B cell (primary cell): ENCODE measurements around the gene PEX16. TPM values are rescaled to one million over a fixed set of nuclear protein-coding genes. Genes with fewer than 3 reads are reported as not detected.
A peak's percentile ranks its signal among the peaks of the same experiment; 100 is the strongest.
"Not testable (repeated sequence)": the region's sequence is repeated elsewhere in the genome, so short reads cannot be mapped to it uniquely, and the experiment has no call there.

Source experiments
- ATAC-seq: fragments of 200-7000 bp; cut with Tn5 transposase; one replicate; pipeline ENCODE4 v1.10.0; 2021; ENCODE audit warnings: low read depth, mild to moderate bottlenecking, moderate number of reproducible peaks, moderate library complexity
- CTCF ChIA-PET: fragments of 350-600 bp; sonication (Branson Sonifier 250); formaldehyde crosslinking; loops from one replicate; lab custom pipeline; 2021; ENCODE audit warnings: antibody characterized with exemption, inconsistent platforms; lab: Charles Lee
- POLR2A ChIA-PET: fragments of 350-600 bp; sonication (Branson Sonifier 250); formaldehyde crosslinking; loops from one replicate; lab custom pipeline; 2021; ENCODE audit warnings: antibody characterized with exemption; lab: Charles Lee
- DNase-seq: peaks from one replicate; pipeline ENCODE4 v3.0.0; 2013
- H2AFZ ChIP-seq: 2 replicates; pipeline ENCODE4 v1.6.1; 2012; ENCODE audit warnings: mild to moderate bottlenecking, low read depth, low read length; ENCODE audit not compliant: insufficient read depth, poor library complexity, severe bottlenecking
- H3K27ac ChIP-seq, 2 donors: 1 replicate in 1 of 2; 2 replicates in 1 of 2; pipeline ENCODE4 v1.5.1; 2012 to 2013; ENCODE audit warnings: low read length in 2 of 2, mild to moderate bottlenecking in 2 of 2, moderate library complexity in 1 of 2
- H3K27me3 ChIP-seq, 4 experiments: fragments of 200-600 bp in 1 of 4; sonication (generic) in 1 of 4; replicated peaks in 1 of 4; 1 replicate in 2 of 4; 2 replicates in 2 of 4; pipeline versions ENCODE4 v1.6.1 to v1.7.0; 2013 to 2016; ENCODE audit warnings: low read length in 3 of 4, mild to moderate bottlenecking in 2 of 4, mixed read lengths in 1 of 4, moderate library complexity in 1 of 4; ENCODE audit not compliant: insufficient read depth in 4 of 4, control insufficient read depth in 3 of 4; ENCODE audit errors: control extremely low read depth in 1 of 4
- H3K36me3 ChIP-seq, 2 experiments: replicated peaks in 1 of 2; 1 replicate in 1 of 2; 2 replicates in 1 of 2; pipeline versions ENCODE4 v1.6.1 to v1.7.1; 2013; ENCODE audit warnings: low read length in 1 of 2; ENCODE audit not compliant: insufficient read depth in 2 of 2, control insufficient read depth in 1 of 2; ENCODE audit errors: control extremely low read depth in 1 of 2, extremely low read depth in 1 of 2
- H3K4me1 ChIP-seq, 2 donors: fragments of 200-600 bp in 1 of 2; sonication (generic) in 1 of 2; 1 replicate in 1 of 2; 2 replicates in 1 of 2; pipeline versions ENCODE4 v1.5.1 to v1.6.1; 2013 to 2017; ENCODE audit warnings: low read length in 2 of 2; ENCODE audit not compliant: control insufficient read depth in 2 of 2, insufficient read depth in 2 of 2
- H3K4me2 ChIP-seq: replicated peaks from 2 replicates; pipeline ENCODE3; 2012; ENCODE audit warnings: mild to moderate bottlenecking, low read depth, low read length; ENCODE audit not compliant: poor library complexity, severe bottlenecking
- H3K4me3 ChIP-seq, 5 experiments: fragments of 200-600 bp in 1 of 5; sonication (generic) in 1 of 5; 1 replicate in 3 of 5; 2 replicates in 2 of 5; pipeline versions ENCODE4 v1.5.1 to v1.7.0; 2011 to 2016; ENCODE audit warnings: low read length in 4 of 5, mild to moderate bottlenecking in 4 of 5, low read depth in 2 of 5, control low read depth in 1 of 5, moderate library complexity in 1 of 5; ENCODE audit not compliant: insufficient read depth in 1 of 5; ENCODE audit errors: control extremely low read depth in 1 of 5, extremely low read depth in 1 of 5
- H3K79me2 ChIP-seq: fragments of 200-600 bp; sonication (generic); one replicate; pipeline ENCODE4 v1.6.0; 2016; ENCODE audit warnings: low read length; ENCODE audit not compliant: control insufficient read depth, insufficient read depth
- H3K9ac ChIP-seq: fragments of 200-600 bp; sonication (generic); 2 replicates; pipeline ENCODE4 v1.6.1; 2017; ENCODE audit warnings: mild to moderate bottlenecking, low read length, moderate library complexity
- H3K9me3 ChIP-seq, 3 donors: one replicate each; pipeline versions ENCODE4 v1.6.1 to v1.7.1; 2013; ENCODE audit warnings: low read length in 2 of 3; ENCODE audit not compliant: control insufficient read depth in 2 of 3, insufficient read depth in 1 of 3; ENCODE audit errors: control extremely low read depth in 1 of 3
- H4K20me1 ChIP-seq: 2 replicates; pipeline ENCODE4 v1.6.0; 2012; ENCODE audit warnings: mild to moderate bottlenecking, low read length; ENCODE audit not compliant: insufficient read depth, control insufficient read depth, poor library complexity, severe bottlenecking
- H3K27ac Mint-ChIP-seq: one replicate; pipeline ENCODE4 v1.8.0; 2021; ENCODE audit warnings: mixed read lengths
- H3K27me3 Mint-ChIP-seq: one replicate; pipeline ENCODE4 v1.8.0; 2021; ENCODE audit warnings: mixed read lengths
- H3K4me1 Mint-ChIP-seq: one replicate; pipeline ENCODE4 v1.8.0; 2021; ENCODE audit warnings: mixed read lengths
- H3K4me3 Mint-ChIP-seq: one replicate; pipeline ENCODE4 v1.8.0; 2021; ENCODE audit warnings: mixed read lengths
- H3K9me3 Mint-ChIP-seq: one replicate; pipeline ENCODE4 v1.8.0; 2022; ENCODE audit warnings: mixed read lengths; ENCODE audit not compliant: insufficient read depth
- EZH2 ChIP-seq: IDR thresholded peaks from 2 replicates; pipeline ENCODE4 v1.6.1; 2012; ENCODE audit warnings: borderline replicate concordance, low read depth, mild to moderate bottlenecking, moderate library complexity, low read length; ENCODE audit not compliant: insufficient read depth, poor library complexity, severe bottlenecking
- WGBS: methylation state at CpG from one replicate; pipeline ENCODE4 v1.1.5; 2013; ENCODE audit warnings: missing lambda C conversion rate; ENCODE audit not compliant: insufficient coverage; 5-methylcytosine and 5-hydroxymethylcytosine counted together
- intact Hi-C: fragments of 100-400 bp; cut with micrococcal nuclease; formaldehyde crosslinking; loops from one replicate; pipeline ENCODE4 v1.10.0; 2022
- polyA plus RNA-seq: library from polyadenylated mRNA; depleted of rRNA; stranded (reverse); fragments of >200 nt; gene quantifications from 2 replicates; pipeline ENCODE4 v1.2.3, GENCODE V29; 2012
- total RNA-seq, 2 donors: library from RNA; stranded (reverse); fragments of 120-200 nt in 1 of 2; gene quantifications; 1 replicate in 1 of 2; 2 replicates in 1 of 2; pipeline versions ENCODE4 v1.2.3 to v1.2.4, GENCODE V29; 2013 to 2022
- TF ChIP-seq, protein P1 (sequence below): fragments of 200-600 bp; IDR thresholded peaks from one replicate; pipeline ENCODE4 v1.8.0; 2022; ENCODE audit warnings: antibody characterized with exemption, mild to moderate bottlenecking

PEX16 gene
- total and polyA plus RNA-seq, 2 donors (not counting 1 experiment from before 2014, with no cell fraction given): 89.4 to 107 TPM

DNA sequence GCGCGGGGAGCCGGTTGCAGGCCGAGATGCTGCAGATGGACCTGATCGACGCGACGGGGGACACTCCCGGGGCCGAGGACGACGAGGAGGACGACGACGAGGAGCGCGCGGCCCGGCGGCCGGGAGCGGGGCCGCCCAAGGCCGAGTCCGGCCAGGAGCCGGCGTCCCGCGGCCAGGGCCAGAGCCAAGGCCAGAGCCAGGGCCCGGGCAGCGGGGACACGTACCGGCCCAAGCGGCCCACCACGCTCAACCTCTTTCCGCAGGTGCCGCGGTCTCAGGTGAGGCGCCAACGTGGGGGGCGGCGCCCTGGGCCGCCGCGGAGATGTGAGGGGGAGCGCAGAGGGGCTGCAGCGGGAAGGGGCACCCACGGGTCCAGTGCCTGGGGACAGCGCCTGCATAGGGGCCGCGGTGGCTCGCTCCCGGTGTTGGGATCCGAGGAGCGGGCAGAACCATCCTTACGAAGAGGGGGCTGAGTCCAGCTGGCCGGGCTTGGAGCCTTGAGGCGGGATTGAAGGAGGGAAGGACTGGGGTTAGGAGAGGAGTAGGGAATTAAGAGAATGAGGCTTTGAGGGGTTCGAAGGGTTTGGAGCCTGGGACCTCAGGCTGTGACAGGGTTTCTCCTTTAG lies 17.4 kb downstream of the PEX16 start:
- Mint-ChIP-seq H3K27me3 (peaks cover 16% of the 10 kb centered on the region), H3K4me1 (peaks cover 12% of the 10 kb centered on the region), H3K4me3 (peak overlapping the region; percentile 81)
- POLR2A ChIA-PET, H3K36me3 ChIP-seq, ATAC-seq, intact Hi-C loops, DNase-seq, H4K20me1 ChIP-seq, H3K27ac ChIP-seq, H3K79me2 ChIP-seq, H3K27ac Mint-ChIP-seq, H3K9me3 Mint-ChIP-seq: not testable (repeated sequence)
- WGBS: 19% methylated on average over 24 of the region's 59 CpGs
- Histone ChIP-seq H3K4me1 (peaks cover 12 to 17% of the 10 kb centered on the region in 2 donors), H3K9me3 (peaks cover 0 to 12% (median 0%) of the 10 kb centered on the region in 3 donors), H3K4me3 (peak overlapping the region in 3 of 5 experiments; percentile 43 to 59 (median 57)), H3K4me2 (peak overlapping the region; percentile 93), H2AFZ (peak overlapping the region; percentile 73), H3K27me3 (peaks cover 0 to 43% (median 21%) of the 10 kb centered on the region in 4 experiments), H3K9ac (peak overlapping the region; percentile 66)
- CTCF ChIA-PET: interaction anchor here (1.6 kb wide), 1 partner anchor 107 kb away, joined by 4 read pairs; no protein-coding TSS in a partner anchor

DNA sequence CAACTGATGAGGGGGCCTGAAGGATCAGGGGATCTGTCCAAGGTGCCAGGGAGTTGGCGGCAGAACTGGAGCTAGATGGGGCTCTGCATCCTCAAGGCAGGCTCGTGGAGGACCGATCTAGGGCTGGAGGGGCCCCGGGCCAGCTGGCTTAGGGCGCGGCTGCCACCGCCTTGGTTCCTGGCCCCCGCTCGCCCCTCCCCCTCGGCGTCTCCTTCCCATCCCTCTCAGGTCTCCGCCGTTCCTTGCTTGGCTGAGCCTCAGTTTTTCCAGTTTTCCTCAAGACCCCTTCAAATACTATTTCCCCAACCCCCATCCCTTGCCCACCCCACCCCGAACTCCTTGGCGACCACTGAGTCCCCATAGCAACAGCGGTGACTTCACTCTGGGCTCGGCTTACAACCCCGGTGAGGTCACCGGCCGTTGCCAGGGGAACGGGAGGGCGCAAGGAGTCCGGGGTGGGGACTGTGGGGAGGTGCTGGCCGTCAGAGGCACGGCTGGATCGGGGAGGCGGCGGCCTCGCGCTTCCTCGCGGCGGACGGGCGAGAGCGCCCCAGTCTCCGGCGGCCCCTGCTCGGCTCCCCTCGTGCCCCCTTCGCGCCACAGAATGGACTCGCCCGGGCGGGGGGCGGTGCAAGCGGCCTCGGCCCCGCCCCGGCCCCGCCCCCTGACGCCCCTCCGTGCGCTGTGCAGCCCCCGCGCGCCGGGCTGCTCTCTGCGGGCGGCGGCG lies 18.1 kb downstream of the PEX16 start:
- no peak for TF ChIP-seq EZH2
- TF ChIP-seq, protein P1, sequence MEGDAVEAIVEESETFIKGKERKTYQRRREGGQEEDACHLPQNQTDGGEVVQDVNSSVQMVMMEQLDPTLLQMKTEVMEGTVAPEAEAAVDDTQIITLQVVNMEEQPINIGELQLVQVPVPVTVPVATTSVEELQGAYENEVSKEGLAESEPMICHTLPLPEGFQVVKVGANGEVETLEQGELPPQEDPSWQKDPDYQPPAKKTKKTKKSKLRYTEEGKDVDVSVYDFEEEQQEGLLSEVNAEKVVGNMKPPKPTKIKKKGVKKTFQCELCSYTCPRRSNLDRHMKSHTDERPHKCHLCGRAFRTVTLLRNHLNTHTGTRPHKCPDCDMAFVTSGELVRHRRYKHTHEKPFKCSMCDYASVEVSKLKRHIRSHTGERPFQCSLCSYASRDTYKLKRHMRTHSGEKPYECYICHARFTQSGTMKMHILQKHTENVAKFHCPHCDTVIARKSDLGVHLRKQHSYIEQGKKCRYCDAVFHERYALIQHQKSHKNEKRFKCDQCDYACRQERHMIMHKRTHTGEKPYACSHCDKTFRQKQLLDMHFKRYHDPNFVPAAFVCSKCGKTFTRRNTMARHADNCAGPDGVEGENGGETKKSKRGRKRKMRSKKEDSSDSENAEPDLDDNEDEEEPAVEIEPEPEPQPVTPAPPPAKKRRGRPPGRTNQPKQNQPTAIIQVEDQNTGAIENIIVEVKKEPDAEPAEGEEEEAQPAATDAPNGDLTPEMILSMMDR: no peak
- peak overlapping the region; percentile 93 for H3K4me2 ChIP-seq
- H2AFZ ChIP-seq: peak overlapping the region; percentile 73
- H3K9me3 Mint-ChIP-seq: no peaks in the 10 kb centered on the region
- peaks cover 12% of the 10 kb centered on the region for H3K4me1 Mint-ChIP-seq
- H3K4me1 ChIP-seq: peaks cover 12 to 17% of the 10 kb centered on the region in 2 donors
- peaks cover 0 to 43% (median 21%) of the 10 kb centered on the region in 4 experiments for H3K27me3 ChIP-seq
- no peaks in the 10 kb centered on the region for H3K79me2 ChIP-seq
- peak overlapping the region in 4 of 5 experiments; percentile 37 to 59 (median 50) for H3K4me3 ChIP-seq
- H3K4me3 Mint-ChIP-seq: peak overlapping the region; percentile 81
- peaks cover 0 to 12% (median 0%) of the 10 kb centered on the region in 3 donors for H3K9me3 ChIP-seq
- H4K20me1 ChIP-seq: no peaks in the 10 kb centered on the region
- intact Hi-C loops: loop anchor here (1.0 kb wide), 4 partner anchors 14 to 52 kb away; partner anchors contain the start of genes CRY2 and MAPK8IP1
- 2% methylated on average over 53 of the region's 62 CpGs for WGBS
- ATAC-seq: peak; percentile 82
- peak overlapping the region in 1 of 2 donors; percentile 43 for H3K27ac ChIP-seq
- no peaks in the 10 kb centered on the region for H3K36me3 ChIP-seq
- CTCF ChIA-PET: interaction anchor here (1.2 to 3.3 kb wide), 4 partner anchors 56 to 107 kb away, joined by 3 to 12 read pairs (median 4); no protein-coding TSS in a partner anchor
- POLR2A ChIA-PET: interaction anchor here (0.6 to 1.2 kb wide), 2 partner anchors 31 to 957 kb away, joined by 3 to 4 read pairs; no protein-coding TSS in a partner anchor
- peak overlapping the region; percentile 66 for H3K9ac ChIP-seq
- peak; percentile 89 for DNase-seq
- H3K27ac Mint-ChIP-seq: peak overlapping the region; percentile 37
- peaks cover 23% of the 10 kb centered on the region for H3K27me3 Mint-ChIP-seq
